Body of pancreas (tissue), 4 donors: ENCODE data around the gene STXBP1.
A peak's percentile ranks its signal among the peaks of the same experiment; 100 is the strongest.

Experiments
- POLR2A ChIP-seq, 3 donors: fragments of 450-650 bp; IDR thresholded peaks; one replicate each; pipeline ENCODE4 v1.6.1; 2016; ENCODE audit warnings: antibody characterized with exemption in 3 of 3, mild to moderate bottlenecking in 2 of 3
- TF ChIP-seq, protein P1 (sequence below), 7 experiments: fragments of 450-650 bp in 4 of 7; fragments of 200-600 bp in 3 of 7; sonication (generic) in 3 of 7; IDR thresholded peaks; one replicate each; pipeline ENCODE4 v1.5.1; 2016 to 2019; ENCODE audit warnings: antibody characterized with exemption in 7 of 7

DNA sequence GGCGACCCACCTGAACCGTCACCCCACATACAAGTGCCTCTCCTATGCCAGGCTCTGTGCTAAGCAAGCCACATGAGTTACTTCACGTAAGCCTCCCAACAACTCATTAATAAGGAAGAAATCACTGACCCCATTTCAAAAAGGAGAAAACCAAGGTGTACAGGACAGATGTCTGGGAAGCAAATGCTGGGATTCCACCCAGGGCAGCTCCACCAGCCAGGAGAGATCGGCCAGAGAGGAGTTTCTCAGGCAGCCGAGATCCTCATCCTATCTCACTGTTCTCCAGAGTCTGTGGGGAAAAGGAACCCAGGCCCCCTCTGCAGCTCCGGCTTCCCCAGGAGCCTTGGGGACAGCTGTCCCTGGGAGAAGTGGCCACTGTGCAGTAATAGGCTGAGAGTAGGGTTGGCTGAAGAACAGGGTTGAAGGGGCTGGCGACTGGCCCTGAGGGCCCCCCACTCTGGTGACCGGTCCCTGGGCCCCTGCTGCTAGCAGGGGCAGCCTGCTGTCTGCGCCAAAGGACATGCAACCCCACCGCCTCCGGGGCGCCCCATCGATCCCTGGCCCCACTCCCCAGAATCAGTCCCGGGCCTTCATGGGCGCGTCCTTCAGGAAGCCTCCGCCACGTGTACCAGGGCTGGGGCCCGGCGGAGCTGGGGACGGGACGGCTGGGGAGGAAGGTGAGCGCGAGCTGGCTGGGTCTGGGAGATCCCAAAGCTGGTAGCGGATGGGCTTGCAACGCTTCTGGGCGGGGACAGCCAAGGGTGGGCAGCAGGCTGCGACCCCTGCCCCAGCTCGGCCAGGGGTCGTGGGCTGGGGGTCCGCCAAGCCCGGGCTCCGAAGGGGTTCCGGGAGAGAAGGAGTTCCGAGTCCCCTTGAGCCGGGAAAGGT, 44.1 kb upstream of the STXBP1 start:
- peak in 1 of 3 donors; percentile 4 for TF ChIP-seq POLR2A (IDR thresholded peaks at IDR 0.05)
- TF ChIP-seq, protein P1, sequence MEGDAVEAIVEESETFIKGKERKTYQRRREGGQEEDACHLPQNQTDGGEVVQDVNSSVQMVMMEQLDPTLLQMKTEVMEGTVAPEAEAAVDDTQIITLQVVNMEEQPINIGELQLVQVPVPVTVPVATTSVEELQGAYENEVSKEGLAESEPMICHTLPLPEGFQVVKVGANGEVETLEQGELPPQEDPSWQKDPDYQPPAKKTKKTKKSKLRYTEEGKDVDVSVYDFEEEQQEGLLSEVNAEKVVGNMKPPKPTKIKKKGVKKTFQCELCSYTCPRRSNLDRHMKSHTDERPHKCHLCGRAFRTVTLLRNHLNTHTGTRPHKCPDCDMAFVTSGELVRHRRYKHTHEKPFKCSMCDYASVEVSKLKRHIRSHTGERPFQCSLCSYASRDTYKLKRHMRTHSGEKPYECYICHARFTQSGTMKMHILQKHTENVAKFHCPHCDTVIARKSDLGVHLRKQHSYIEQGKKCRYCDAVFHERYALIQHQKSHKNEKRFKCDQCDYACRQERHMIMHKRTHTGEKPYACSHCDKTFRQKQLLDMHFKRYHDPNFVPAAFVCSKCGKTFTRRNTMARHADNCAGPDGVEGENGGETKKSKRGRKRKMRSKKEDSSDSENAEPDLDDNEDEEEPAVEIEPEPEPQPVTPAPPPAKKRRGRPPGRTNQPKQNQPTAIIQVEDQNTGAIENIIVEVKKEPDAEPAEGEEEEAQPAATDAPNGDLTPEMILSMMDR (IDR thresholded peaks at IDR 0.05), result peak in 1 of 7 experiments; percentile 7
